ENCODE data around the gene BACH1.
"Not testable (repeated sequence)": the region's sequence is repeated elsewhere in the genome, so short reads cannot be mapped to it uniquely, and the experiment has no call there.

The BACH1 gene

GRCh38 chr21:29271927-29272333, 26.8 kb upstream of the BACH1 start:
- peaks cover 9% of the 10 kb centered on the region for H3K27me3 Mint-ChIP-seq
- peaks cover 2% of the 10 kb centered on the region for H3K9me3 Mint-ChIP-seq
- H3K4me1 Mint-ChIP-seq: no peaks in the 10 kb centered on the region
- no peak for DNase-seq
- no peak overlapping the region for H3K4me3 Mint-ChIP-seq
- no peaks in the 10 kb centered on the region for H3K36me3 Mint-ChIP-seq
- no peak overlapping the region for H3K27ac Mint-ChIP-seq
- CTCF ChIA-PET: no interaction called here

DNA sequence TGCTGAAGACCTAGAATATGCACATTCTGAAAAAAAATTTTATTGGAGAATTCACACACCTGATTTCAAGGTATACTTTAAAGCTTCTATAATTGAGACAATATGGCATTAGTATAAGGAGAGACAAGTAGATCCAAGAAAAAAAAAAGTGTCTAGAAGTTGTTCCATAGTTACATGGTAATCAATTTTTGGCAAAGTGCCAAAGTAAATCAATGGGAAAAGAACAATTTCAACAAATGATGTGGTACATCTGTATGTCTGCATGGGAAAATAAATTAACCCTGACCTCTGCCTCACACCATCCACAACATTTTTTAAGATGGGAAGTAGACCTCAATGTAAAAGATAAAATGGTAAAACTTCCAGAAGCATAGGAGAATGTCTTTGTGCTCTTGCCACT, 21.3 kb upstream of the BACH1 start:
- no peaks in the 10 kb centered on the region for H3K4me1 Mint-ChIP-seq
- H3K27ac Mint-ChIP-seq: no peak overlapping the region
- no peak overlapping the region for H3K4me3 Mint-ChIP-seq
- no peak for DNase-seq
- H3K9me3 Mint-ChIP-seq: no peaks in the 10 kb centered on the region
- H3K27me3 Mint-ChIP-seq: peaks cover 9% of the 10 kb centered on the region
- CTCF ChIA-PET: no interaction called here
- H3K36me3 Mint-ChIP-seq: no peaks in the 10 kb centered on the region

DNA sequence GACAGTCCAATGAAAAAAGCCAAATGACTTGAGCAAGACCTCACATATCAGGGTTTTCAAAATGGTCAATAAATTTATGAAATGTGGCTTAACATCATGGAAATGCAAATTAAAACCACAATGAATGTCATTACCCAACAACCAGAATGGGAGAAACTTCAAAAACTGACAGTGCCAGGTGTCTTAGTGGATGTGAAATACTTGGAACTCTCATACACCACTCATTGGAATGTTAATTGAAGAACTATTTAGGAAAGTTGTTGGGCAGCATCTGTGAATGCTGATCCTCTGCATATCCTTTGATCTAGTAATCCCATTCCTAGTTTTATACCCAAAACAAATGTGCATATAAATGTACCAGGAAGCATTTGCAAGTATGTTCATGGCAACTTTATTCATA, 19.2 kb upstream of the BACH1 start:
- CTCF ChIA-PET: no interaction called here
- no peaks in the 10 kb centered on the region for H3K9me3 Mint-ChIP-seq
- no peak for DNase-seq
- peaks cover 7% of the 10 kb centered on the region for H3K27me3 Mint-ChIP-seq
- no peaks in the 10 kb centered on the region for H3K4me1 Mint-ChIP-seq
- H3K4me3 Mint-ChIP-seq: no peak overlapping the region
- no peaks in the 10 kb centered on the region for H3K36me3 Mint-ChIP-seq
- H3K27ac Mint-ChIP-seq: no peak overlapping the region

GRCh38 chr21:29281801-29282200, 16.9 kb upstream of the BACH1 start:
- H3K27me3 Mint-ChIP-seq, H3K4me3 Mint-ChIP-seq, H3K36me3 Mint-ChIP-seq, H3K9me3 Mint-ChIP-seq, DNase-seq, H3K4me1 Mint-ChIP-seq, CTCF ChIA-PET, H3K27ac Mint-ChIP-seq: not testable (repeated sequence)

DNA sequence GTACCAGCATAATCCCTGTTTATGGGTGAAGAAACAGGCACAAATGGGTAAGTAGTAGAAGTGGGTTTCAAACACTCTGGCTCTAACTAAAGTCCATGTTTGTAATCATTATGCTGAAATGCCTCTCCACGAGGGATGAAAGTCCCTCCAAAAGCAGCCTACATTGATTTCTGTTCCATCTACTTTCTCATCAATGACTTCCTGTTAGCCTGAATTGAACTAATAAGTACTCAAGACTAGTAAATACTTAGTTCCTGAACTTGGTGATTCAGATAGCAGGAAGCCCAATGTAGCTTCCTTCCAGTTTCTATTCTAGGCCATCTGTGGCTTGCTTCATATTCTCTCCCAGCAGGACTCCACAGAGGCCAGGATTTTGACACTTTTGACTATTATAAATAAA, 11.3 kb upstream of the BACH1 start:
- no peak overlapping the region for H3K27ac Mint-ChIP-seq
- H3K4me3 Mint-ChIP-seq: no peak overlapping the region
- CTCF ChIA-PET: no interaction called here
- H3K36me3 Mint-ChIP-seq: no peaks in the 10 kb centered on the region
- peaks cover 2% of the 10 kb centered on the region for H3K9me3 Mint-ChIP-seq
- DNase-seq: no peak
- no peaks in the 10 kb centered on the region for H3K27me3 Mint-ChIP-seq
- H3K4me1 Mint-ChIP-seq: peaks cover 4% of the 10 kb centered on the region

DNA sequence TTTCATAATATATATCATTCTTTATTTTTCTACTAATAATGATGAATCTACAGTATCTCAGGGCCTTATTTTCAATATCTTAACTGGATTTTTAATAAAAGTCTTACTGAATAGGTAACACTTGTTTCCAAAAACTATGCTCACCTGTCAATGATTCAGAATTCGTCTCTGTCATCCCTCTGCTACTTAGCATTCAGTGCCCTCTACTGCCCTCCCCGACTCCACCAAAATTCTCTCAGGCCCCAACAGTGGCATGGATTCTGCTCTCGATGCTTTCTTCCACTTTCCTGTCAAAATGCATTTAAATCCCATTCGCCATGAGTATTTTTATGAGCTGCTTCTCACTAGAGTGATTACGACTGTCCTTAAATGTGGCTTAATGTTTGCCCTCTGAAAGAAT, 10.5 kb upstream of the BACH1 start:
- Mint-ChIP-seq H3K4me1 (peaks cover 4% of the 10 kb centered on the region), H3K36me3 (no peaks in the 10 kb centered on the region), H3K27ac (no peak overlapping the region), H3K27me3 (no peaks in the 10 kb centered on the region), H3K4me3 (no peak overlapping the region), H3K9me3 (peaks cover 2% of the 10 kb centered on the region)
- CTCF ChIA-PET: no interaction called here
- no peak for DNase-seq

DNA sequence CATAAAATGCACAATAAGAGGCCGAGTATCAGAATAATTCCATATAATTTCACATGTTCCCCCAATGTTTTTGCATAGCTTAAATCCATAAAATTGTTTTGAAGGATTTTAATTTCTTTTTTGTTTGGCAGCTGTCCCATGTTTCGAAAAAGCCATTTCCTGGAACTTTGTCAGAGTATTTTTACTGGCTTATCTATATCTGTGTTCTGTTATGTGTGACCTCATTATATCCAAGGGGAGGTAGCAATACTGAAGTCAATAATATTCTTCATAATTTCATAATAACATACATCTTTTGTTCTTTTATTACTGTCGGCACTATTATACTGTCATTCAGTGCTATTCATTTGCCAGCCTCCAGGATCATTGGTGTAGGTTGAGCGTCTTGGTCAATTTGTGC, 9.4 kb upstream of the BACH1 start:
- H3K36me3 Mint-ChIP-seq: no peaks in the 10 kb centered on the region
- CTCF ChIA-PET: interaction anchor here (1.1 kb wide), 1 partner anchor 8 kb away, joined by 4 read pairs; no protein-coding TSS in a partner anchor
- no peaks in the 10 kb centered on the region for H3K27me3 Mint-ChIP-seq
- no peak overlapping the region for H3K27ac Mint-ChIP-seq
- no peak overlapping the region for H3K4me3 Mint-ChIP-seq
- no peak for DNase-seq
- peaks cover 6% of the 10 kb centered on the region for H3K4me1 Mint-ChIP-seq
- peaks cover 3% of the 10 kb centered on the region for H3K9me3 Mint-ChIP-seq

DNA sequence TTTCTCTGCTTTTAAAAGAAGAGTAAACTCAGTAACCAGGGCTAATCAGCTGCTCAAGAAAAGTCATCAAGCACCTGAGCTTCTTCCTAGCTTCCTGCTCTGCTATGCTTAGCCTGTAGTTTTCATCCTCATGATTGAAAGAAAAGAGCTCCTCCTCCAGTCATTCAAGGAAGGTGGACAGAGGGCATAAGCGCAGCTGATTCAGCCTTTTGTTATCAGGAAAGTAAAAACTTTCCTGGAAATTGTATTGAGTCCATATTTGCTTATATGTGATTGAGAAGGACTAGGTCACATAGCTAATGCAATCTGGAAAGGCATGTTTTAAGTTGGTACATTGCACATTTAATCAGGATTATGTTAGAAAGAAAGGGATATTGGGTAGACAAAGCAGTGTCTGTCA, 8.5 kb upstream of the BACH1 start:
- H3K27me3 Mint-ChIP-seq: no peaks in the 10 kb centered on the region
- no peak for DNase-seq
- H3K4me1 Mint-ChIP-seq: peaks cover 14% of the 10 kb centered on the region
- no peak overlapping the region for H3K27ac Mint-ChIP-seq
- no peaks in the 10 kb centered on the region for H3K36me3 Mint-ChIP-seq
- H3K9me3 Mint-ChIP-seq: peaks cover 4% of the 10 kb centered on the region
- CTCF ChIA-PET: interaction anchor here (1.5 kb wide), 2 partner anchors 9 to 81 kb away, joined by 3 to 5 read pairs; partner anchors contain the start of gene BACH1
- H3K4me3 Mint-ChIP-seq: no peak overlapping the region

GRCh38 chr21:29293495-29293894, 5.2 kb upstream of the BACH1 start:
- Mint-ChIP-seq H3K4me3 (no peak overlapping the region), H3K36me3 (peaks cover 4% of the 10 kb centered on the region), H3K27me3 (no peaks in the 10 kb centered on the region)

DNA sequence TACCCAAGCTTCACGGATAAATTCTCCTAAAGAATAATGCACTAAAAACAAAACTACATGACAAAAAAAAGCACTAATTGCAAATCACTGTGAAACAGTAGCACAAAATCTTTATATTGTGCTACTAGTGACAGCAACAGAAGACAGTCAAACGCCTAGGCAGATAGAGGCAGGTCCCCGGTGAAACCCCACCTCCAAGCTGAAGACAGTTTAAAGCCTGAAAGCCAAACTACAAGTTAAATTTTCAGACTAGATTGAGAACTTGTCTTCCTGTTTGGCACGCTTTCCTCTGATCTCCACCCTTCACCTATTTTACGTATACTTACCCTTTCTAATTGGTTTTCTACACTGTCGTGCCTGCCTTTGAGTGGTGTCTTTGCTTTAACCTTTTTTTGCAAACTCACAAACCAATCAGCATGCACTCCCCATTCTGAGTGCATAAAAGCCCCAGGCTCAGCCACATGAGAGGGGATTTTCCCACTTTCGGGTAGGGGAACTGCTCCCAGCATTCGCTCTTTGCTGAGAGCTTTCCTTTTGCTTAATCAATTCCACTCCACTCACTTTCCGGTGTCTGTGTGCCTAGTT, 3.6 kb upstream of the BACH1 start:
- no peak overlapping the region for H3K27ac Mint-ChIP-seq
- H3K36me3 Mint-ChIP-seq: peaks cover 4% of the 10 kb centered on the region
- H3K9me3 Mint-ChIP-seq: peaks cover 11% of the 10 kb centered on the region
- no peak overlapping the region for H3K4me3 Mint-ChIP-seq
- peak; percentile 28 for DNase-seq
- H3K4me1 Mint-ChIP-seq: peaks cover 36% of the 10 kb centered on the region
- CTCF ChIA-PET: interaction anchor here (2.2 kb wide), 1 partner anchor 77 kb away, joined by 5 read pairs; no protein-coding TSS in a partner anchor
- no peaks in the 10 kb centered on the region for H3K27me3 Mint-ChIP-seq

More at GRCh38 chr21:29293495-29293894, 5.2 kb upstream of the BACH1 start:
- no peak for DNase-seq
- Mint-ChIP-seq H3K9me3 (peaks cover 11% of the 10 kb centered on the region), H3K4me1 (peaks cover 29% of the 10 kb centered on the region), H3K27ac (no peak overlapping the region)
- CTCF ChIA-PET: interaction anchor here (1.0 kb wide), 1 partner anchor 58 kb away, joined by 3 read pairs; no protein-coding TSS in a partner anchor

DNA sequence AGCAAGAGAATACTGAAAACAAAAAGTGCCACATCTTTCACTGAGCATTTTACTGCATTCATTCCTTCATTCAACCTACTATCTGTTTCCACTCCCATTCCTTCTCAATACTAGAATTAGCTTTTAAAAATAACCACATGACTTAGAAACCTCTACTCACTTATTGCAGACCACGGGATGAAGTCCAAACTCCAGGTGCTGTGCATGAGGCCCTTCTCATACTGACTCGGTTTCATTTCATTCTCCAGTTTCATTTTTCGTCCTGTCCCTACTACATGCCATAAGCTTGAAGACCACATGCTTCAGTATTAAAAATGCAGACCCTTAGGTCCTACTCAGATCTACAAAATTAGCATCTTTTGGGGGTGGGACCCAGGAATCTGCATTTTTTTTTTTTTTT, 2.3 kb upstream of the BACH1 start:
- Mint-ChIP-seq H3K27ac (no peak overlapping the region), H3K27me3 (no peaks in the 10 kb centered on the region), H3K9me3 (peaks cover 11% of the 10 kb centered on the region), H3K4me3 (no peak overlapping the region), H3K36me3 (peaks cover 4% of the 10 kb centered on the region), H3K4me1 (peaks cover 47% of the 10 kb centered on the region)
- CTCF ChIA-PET: interaction anchor here (2.2 kb wide), 1 partner anchor 75 kb away, joined by 5 read pairs; no protein-coding TSS in a partner anchor
- DNase-seq: no peak

DNA sequence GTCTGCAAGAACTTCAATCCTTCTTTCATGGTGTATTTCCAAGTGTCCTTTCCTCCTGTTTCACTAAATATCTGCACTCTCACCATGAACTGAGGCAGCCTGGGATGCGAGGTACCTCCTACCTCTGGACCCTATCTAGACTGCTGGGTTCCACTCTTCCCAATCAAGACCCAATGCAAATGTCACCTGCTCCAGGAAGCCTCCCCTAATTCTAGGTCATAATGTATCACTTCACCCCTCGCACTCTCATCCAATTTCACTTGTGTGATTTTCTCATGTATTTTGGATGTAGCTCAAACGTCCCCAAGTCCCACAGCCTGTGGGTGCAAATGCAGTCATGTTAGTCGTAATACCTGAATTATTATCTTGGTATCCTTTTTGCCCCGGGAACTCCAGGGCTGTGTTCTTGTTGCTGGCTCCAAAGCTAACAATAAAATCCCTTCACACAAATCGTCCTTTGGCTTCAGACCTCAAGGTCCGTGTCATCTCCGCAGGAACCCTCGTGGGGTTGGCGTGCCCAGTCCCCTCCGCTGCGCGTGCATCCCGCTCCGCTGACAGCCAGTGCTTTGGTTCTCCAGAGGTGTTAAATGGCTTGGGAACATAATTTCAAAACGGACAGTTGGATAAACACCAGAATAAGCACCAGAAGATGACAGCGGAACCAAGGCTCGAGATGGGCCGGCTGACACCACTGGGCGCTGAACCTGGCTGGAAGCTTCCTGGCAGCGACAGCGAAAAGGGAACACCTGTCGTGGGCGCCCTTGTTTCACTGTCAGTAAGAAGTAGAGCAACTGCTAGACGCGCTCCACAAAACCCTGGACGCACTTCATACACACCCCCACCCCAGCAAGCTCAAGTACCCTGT, 1.0 kb upstream of the BACH1 start:
- CTCF ChIA-PET: interaction anchor here (0.7 to 1.7 kb wide), 5 partner anchors 9 to 206 kb away, joined by 3 to 5 read pairs (median 3); no protein-coding TSS in a partner anchor
- peaks cover 4% of the 10 kb centered on the region for H3K36me3 Mint-ChIP-seq
- no peak for DNase-seq
- peak overlapping the region; percentile 60 for H3K4me3 Mint-ChIP-seq
- H3K27ac Mint-ChIP-seq: peak overlapping the region; percentile 46
- H3K9me3 Mint-ChIP-seq: peaks cover 9% of the 10 kb centered on the region
- H3K4me1 Mint-ChIP-seq: peaks cover 58% of the 10 kb centered on the region
- H3K27me3 Mint-ChIP-seq: no peaks in the 10 kb centered on the region

DNA sequence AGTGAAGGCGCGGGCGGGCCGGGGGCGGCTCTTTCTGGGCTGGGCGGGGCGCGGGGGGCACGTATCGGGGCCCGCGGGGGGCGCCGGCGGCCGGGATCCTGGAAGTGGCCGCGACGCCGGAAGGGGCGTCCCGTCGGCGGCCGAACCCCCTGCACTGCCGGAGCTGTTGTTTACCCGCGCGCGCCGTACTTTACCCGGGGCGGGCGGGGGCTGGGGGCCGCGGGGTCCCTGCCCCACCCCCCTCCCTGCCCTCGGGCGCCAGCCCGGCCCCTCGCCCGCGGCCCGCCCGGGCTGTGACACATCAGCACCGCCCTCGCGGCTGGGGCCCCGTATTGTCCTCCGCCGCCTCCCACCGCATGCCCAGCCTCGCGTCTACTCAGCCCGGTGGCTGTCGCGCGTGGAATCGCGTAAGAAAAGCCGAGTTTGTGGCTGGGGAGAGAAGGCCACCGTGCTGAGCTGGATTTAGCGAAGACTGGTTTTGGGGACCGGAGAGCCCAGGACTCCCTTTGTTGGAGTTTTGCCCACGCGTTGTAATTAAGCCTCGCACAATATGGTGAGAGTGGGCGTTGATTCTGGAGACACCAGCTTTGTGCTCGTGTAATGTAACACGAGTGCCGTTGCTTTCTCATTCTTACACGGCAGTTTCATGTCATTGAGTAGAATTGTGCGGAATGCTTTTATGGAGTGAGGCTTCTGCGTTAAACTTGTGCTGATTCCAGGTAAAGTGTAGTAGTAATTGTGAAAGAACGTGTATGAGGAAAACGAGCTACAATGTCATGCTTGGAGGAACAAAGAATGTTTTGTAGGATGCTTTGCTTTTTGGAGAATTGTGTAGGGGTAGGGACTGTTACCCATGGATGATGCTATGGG, 559 bp downstream of the BACH1 start:
- peak overlapping the region; percentile 73 for H3K4me3 Mint-ChIP-seq
- peak; percentile 76 for DNase-seq
- peaks cover 64% of the 10 kb centered on the region for H3K4me1 Mint-ChIP-seq
- H3K27ac Mint-ChIP-seq: peak overlapping the region; percentile 52
- H3K9me3 Mint-ChIP-seq: peaks cover 8% of the 10 kb centered on the region
- CTCF ChIA-PET: interaction anchor here (1.0 to 1.8 kb wide), 12 partner anchors 9 to 227 kb away, joined by 3 to 5 read pairs (median 3); no protein-coding TSS in a partner anchor
- H3K36me3 Mint-ChIP-seq: peaks cover 4% of the 10 kb centered on the region
- no peaks in the 10 kb centered on the region for H3K27me3 Mint-ChIP-seq
